Measurements from ENCODE around the gene DPYSL4. TPM values are rescaled to one million over a fixed set of nuclear protein-coding genes. Genes with fewer than 3 reads are reported as not detected.

DPYSL4 gene
- total RNA-seq, 2 experiments from 2014 or later: 20.9 to 23.2 TPM

- Mint-ChIP-seq H3K27me3 (no peaks in the 10 kb centered on the region), H3K27ac (no peak overlapping the region), H3K36me3 (ENCODE audit: low read depth) (no peaks in the 10 kb centered on the region), H3K9me3 (no peaks in the 10 kb centered on the region), H3K4me3 (no peak overlapping the region), H3K4me1 (ENCODE audit: low read depth) (peaks cover 13% of the 10 kb centered on the region)
- ATAC-seq: no peak
- DNase-seq: no peak
- intact Hi-C loops (cut with micrococcal nuclease): no loop called here
- ChIA-PET POLR2A (no interaction called here), CTCF (no interaction called here)
- TF ChIP-seq CTCF (IDR thresholded peaks at IDR 0.05): no peak
Measured at GRCh38 chr10:132164761-132165278, 21.9 kb upstream of the DPYSL4 start.

GRCh38 chr10:132165416-132165980 lies 21.2 kb upstream of the DPYSL4 start:
- intact Hi-C loops (cut with micrococcal nuclease): no loop called here
- DNase-seq: no peak
- POLR2A ChIA-PET: no interaction called here

GRCh38 chr10:132166216-132166950 lies 20.4 kb upstream of the DPYSL4 start:
- TF ChIP-seq CTCF (IDR thresholded peaks at IDR 0.05): no peak
- H3K36me3 Mint-ChIP-seq (ENCODE audit: low read depth): no peaks in the 10 kb centered on the region
- no peak overlapping the region for H3K4me3 Mint-ChIP-seq
- H3K4me1 Mint-ChIP-seq (ENCODE audit: low read depth): peaks cover 13% of the 10 kb centered on the region
- DNase-seq (no peak), ATAC-seq (no peak)
- no peaks in the 10 kb centered on the region for H3K9me3 Mint-ChIP-seq
- H3K27me3 Mint-ChIP-seq: no peaks in the 10 kb centered on the region
- no peak overlapping the region for H3K27ac Mint-ChIP-seq
- POLR2A ChIA-PET: no interaction called here
- CTCF ChIA-PET: no interaction called here
- intact Hi-C loops (cut with micrococcal nuclease): no loop called here

More at GRCh38 chr10:132165416-132165980, 21.2 kb upstream of the DPYSL4 start:
- Mint-ChIP-seq H3K36me3 (ENCODE audit: low read depth) (no peaks in the 10 kb centered on the region), H3K4me3 (no peak overlapping the region), H3K9me3 (no peaks in the 10 kb centered on the region), H3K27me3 (no peaks in the 10 kb centered on the region), H3K4me1 (ENCODE audit: low read depth) (peaks cover 13% of the 10 kb centered on the region), H3K27ac (no peak overlapping the region)
- CTCF ChIA-PET: no interaction called here
- TF ChIP-seq CTCF (IDR thresholded peaks at IDR 0.05): no peak
- ATAC-seq: no peak

- no peaks in the 10 kb centered on the region for H3K27me3 Mint-ChIP-seq
- peaks cover 8% of the 10 kb centered on the region for H3K4me1 Mint-ChIP-seq (ENCODE audit: low read depth)
- intact Hi-C loops (cut with micrococcal nuclease): no loop called here
- TF ChIP-seq CTCF (IDR thresholded peaks at IDR 0.05): no peak
- ChIA-PET POLR2A (no interaction called here), CTCF (no interaction called here)
- H3K36me3 Mint-ChIP-seq (ENCODE audit: low read depth): no peaks in the 10 kb centered on the region
- ATAC-seq (no peak), DNase-seq (no peak)
- no peaks in the 10 kb centered on the region for H3K9me3 Mint-ChIP-seq
- no peak overlapping the region for H3K4me3 Mint-ChIP-seq
- no peak overlapping the region for H3K27ac Mint-ChIP-seq
Measured at GRCh38 chr10:132167041-132167674, 19.6 kb upstream of the DPYSL4 start.

GRCh38 chr10:132167976-132168375 lies 18.8 kb upstream of the DPYSL4 start:
- Mint-ChIP-seq H3K27ac (no peak overlapping the region), H3K27me3 (no peaks in the 10 kb centered on the region), H3K4me1 (ENCODE audit: low read depth) (no peaks in the 10 kb centered on the region), H3K9me3 (no peaks in the 10 kb centered on the region), H3K4me3 (no peak overlapping the region), H3K36me3 (ENCODE audit: low read depth) (no peaks in the 10 kb centered on the region)
- TF ChIP-seq CTCF (IDR thresholded peaks at IDR 0.05): no peak
- no peak for ATAC-seq
- DNase-seq: no peak
- intact Hi-C loops (cut with micrococcal nuclease): no loop called here
- CTCF ChIA-PET: no interaction called here
- POLR2A ChIA-PET: no interaction called here
